Measurements from ENCODE around the gene KCNJ6.
"Not testable (repeated sequence)": the region's sequence is repeated elsewhere in the genome, so short reads cannot be mapped to it uniquely, and the experiment has no call there.

The KCNJ6 gene

DNA sequence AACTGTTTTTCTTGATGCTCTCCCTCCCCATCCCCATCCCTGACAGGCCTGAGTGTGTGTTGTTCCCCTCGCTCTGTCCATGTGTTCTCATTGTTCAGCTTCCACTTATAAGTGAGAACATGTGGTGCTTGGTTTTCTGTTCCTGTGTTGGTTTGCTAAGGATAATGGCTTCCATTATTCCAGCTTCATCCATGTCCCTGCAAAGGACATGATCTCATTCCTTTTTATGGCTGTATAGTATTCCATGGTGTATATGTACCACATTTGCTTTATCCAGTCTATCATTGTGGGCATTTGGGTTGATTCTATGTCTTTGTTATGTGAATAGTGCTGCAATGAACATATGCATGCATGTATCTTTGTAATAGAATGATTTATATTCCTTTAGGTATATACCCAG lies 254.0 kb downstream of the KCNJ6 start:
- peaks cover 18% of the 10 kb centered on the region for H3K27me3 Mint-ChIP-seq
- H3K27ac Mint-ChIP-seq, DNase-seq, H3K4me3 Mint-ChIP-seq, H3K9me3 Mint-ChIP-seq, H3K4me1 Mint-ChIP-seq, ATAC-seq: not testable (repeated sequence)

DNA sequence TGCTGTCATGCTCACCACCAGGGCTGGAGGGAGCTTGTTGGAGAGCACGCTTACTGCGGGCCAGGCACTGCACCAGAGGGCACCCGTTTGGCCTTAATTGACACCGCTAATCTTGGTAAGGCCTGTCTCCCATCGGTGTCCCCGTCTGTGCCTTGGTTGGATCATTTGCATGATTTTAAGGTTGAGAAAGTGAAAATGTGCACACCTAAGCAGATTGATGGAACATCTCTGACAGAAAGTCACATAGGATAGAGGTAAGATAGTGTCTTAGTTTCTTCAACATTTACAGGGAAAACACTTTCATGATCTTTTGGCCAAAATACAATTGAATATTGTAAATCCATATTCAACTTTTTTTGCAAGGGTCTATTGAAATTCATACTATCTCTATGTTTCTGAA lies 255.5 kb downstream of the KCNJ6 start:
- H3K4me1 Mint-ChIP-seq: peaks cover 5% of the 10 kb centered on the region
- H3K9me3 Mint-ChIP-seq: no peaks in the 10 kb centered on the region
- H3K27ac Mint-ChIP-seq: no peak overlapping the region
- peaks cover 23% of the 10 kb centered on the region for H3K27me3 Mint-ChIP-seq
- DNase-seq: no peak
- no peak for ATAC-seq
- no peak overlapping the region for H3K4me3 Mint-ChIP-seq

DNA sequence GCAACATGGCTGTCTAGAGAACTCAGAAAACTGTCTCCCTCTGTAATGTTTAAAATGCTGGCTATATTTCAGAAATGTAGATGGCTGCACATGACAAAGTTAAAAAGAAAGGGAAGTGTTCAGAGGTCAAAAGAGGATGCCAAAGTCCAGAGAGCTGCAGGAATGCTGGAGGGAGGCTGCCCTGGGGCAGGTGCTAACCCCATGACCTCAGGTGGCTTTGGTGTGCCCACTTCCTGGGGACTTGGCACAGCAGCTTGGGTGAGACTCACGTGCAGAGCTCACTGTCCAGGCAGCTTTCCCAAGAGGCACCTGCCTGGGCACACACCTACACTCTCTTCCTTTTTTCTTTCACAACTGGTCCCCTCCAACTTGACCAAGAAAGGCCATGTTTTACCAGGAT lies 256.4 kb downstream of the KCNJ6 start:
- no peak overlapping the region for H3K4me3 Mint-ChIP-seq
- H3K9me3 Mint-ChIP-seq: no peaks in the 10 kb centered on the region
- DNase-seq (no peak), ATAC-seq (no peak)
- peaks cover 23% of the 10 kb centered on the region for H3K27me3 Mint-ChIP-seq
- H3K4me1 Mint-ChIP-seq: peaks cover 5% of the 10 kb centered on the region
- no peak overlapping the region for H3K27ac Mint-ChIP-seq

DNA sequence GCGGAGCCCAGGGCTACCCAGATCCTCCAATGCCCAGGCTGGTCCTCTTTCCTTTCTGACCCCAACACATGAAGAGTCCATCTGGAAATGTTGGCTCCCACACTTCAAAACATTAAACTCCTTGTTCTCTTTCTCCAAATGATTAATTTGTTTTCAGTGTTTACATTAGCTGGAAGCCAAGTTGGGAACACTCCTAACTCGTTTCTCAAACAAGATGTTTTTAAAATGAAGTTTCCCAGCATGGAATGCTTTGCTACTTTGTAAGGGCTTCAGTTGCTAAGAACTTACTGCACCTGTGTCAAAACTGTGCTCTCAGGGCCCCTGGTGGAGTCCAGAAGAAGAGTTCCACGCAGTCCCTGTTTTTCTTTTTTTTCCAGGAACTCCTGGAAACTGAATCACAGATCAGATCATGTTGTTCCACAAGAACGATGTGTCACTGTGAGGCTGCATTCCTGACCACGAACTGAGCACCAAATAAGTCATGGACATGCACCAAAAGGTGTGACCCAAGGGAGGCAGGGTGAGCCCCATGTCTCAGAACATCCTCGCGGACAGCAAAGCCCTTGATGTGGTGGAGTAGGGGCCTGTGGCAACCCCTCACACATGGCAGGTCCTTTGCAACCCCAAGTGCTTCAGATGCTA lies 257.3 kb downstream of the KCNJ6 start:
- H3K9me3 Mint-ChIP-seq: no peaks in the 10 kb centered on the region
- no peak overlapping the region for H3K4me3 Mint-ChIP-seq
- H3K4me1 Mint-ChIP-seq: peaks cover 5% of the 10 kb centered on the region
- DNase-seq (no peak), ATAC-seq (no peak)
- peaks cover 23% of the 10 kb centered on the region for H3K27me3 Mint-ChIP-seq
- H3K27ac Mint-ChIP-seq: no peak overlapping the region

DNA sequence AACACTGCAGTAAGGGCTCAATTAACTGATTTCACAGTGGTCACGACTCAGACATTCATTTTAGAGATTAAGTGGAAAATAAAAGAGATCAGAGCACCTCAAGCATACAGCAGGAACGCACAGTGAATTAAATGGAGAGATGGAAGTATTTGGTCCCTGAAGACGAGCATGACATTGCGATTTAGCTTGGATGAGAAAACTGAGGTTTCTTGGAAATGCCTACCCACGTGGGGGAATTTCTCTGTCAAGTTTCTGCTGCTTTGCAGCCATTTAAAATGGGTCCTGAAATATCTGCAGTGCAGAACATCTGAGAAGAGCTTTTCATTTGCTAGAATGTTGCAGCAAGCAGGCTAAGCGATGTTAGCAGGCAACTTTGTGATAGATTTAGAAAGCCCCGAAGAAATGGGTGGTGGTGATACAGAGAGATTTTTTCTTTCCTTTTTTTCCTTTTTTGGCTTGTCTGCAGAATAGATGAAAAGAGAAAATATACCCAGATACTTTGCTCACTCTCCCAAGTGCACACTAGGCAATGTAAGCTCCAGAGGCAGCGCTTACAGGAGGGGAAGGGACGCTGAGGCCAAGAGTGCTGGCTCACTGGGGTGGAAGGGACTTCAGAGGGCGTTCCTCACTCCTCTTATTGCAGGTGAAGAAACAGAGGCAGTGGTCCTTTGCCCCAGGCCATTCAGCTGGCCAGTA lies 258.0 kb downstream of the KCNJ6 start:
- H3K27ac Mint-ChIP-seq: no peak overlapping the region
- H3K4me1 Mint-ChIP-seq: peaks cover 5% of the 10 kb centered on the region
- DNase-seq: no peak
- peaks cover 23% of the 10 kb centered on the region for H3K27me3 Mint-ChIP-seq
- H3K9me3 Mint-ChIP-seq: no peaks in the 10 kb centered on the region
- no peak for ATAC-seq
- H3K4me3 Mint-ChIP-seq: no peak overlapping the region

DNA sequence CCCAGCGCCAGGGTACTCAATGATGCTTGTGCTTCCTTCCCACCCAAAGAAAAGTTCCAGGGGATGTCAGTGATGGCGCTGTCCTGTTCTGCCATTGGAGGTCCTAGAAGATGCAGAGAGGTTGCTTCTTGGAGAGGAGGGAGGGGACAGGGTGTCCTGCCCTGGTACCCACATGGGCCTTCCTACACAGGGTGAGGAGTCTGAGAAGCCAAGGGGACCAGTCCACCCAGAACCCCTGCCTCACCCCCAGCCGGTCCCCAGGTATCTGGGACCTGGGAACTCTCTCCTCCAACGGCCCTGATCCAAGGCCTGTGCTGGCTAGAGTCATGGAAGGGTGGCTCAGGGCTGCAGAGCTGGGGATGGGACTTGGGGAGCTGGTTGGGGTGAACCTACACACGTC lies 259.4 kb downstream of the KCNJ6 start:
- no peak for DNase-seq
- H3K9me3 Mint-ChIP-seq: no peaks in the 10 kb centered on the region
- peaks cover 5% of the 10 kb centered on the region for H3K4me1 Mint-ChIP-seq
- no peak overlapping the region for H3K4me3 Mint-ChIP-seq
- peak overlapping the region; percentile 15 to 39 for H3K27ac Mint-ChIP-seq
- H3K27me3 Mint-ChIP-seq: peaks cover 23% of the 10 kb centered on the region
- no peak for ATAC-seq

DNA sequence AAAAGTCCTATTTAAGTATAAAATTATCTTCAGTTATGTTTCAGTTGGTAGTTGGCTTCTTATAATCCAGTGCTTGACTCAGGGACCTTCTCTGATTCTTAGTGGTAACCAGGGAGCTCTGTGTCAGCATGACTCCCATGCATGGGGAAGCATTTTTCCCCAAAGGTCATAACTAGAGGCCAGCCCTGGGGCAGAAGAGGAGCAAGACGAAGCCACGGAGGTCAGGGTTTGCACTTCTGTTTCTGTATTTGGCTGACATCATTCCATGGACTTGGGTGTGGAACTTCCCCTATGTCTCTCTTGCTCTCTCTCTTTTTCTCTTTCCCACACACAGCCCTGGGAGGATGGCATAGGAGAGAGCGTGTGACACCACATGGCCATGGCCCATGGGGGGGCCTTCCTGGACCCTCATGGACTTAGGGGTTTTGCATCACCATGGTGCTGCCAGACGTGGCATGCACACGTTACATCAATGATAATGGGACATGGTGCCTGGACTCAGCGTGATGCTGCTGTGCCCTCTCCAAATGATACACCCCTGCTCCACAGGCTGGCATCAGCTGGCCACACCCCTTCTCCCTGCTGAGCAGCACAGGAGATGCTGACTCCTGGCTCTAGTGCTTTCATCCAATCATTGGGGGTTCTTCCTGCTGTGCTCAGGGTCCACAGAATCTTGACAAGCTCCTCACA lies 260.5 kb downstream of the KCNJ6 start:
- ATAC-seq (no peak), DNase-seq (no peak)
- no peak overlapping the region for H3K4me3 Mint-ChIP-seq
- H3K27ac Mint-ChIP-seq: no peak overlapping the region
- H3K4me1 Mint-ChIP-seq: peaks cover 5% of the 10 kb centered on the region
- peaks cover 22% of the 10 kb centered on the region for H3K27me3 Mint-ChIP-seq
- no peaks in the 10 kb centered on the region for H3K9me3 Mint-ChIP-seq

GRCh38 chr21:37654596-37654995 lies 261.7 kb downstream of the KCNJ6 start:
- Mint-ChIP-seq H3K27ac (no peak overlapping the region), H3K9me3 (no peaks in the 10 kb centered on the region), H3K4me3 (no peak overlapping the region), H3K4me1 (peaks cover 5% of the 10 kb centered on the region), H3K27me3 (peaks cover 15% of the 10 kb centered on the region)
- DNase-seq (no peak), ATAC-seq (no peak)

DNA sequence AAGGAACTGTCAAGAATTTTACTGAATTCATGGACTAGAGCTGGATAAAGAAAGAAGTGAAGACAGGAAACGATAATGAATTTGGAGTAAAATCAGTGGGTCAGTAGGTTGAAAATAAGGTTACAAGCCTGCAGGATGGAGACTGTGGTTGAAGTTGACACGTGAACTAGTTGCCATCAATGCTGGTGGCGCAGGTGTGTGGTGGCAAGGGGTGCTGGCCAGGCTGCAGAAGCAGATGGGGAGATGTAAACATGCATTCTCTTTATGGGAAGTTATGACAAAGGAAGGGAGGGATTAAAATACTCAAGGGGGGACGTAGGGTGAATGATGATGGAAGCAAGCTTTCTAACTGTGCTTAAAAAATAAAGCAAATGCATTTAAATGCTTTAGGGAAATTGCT lies 263.1 kb downstream of the KCNJ6 start:
- Mint-ChIP-seq H3K27ac (no peak overlapping the region), H3K9me3 (no peaks in the 10 kb centered on the region), H3K4me1 (no peaks in the 10 kb centered on the region), H3K27me3 (peaks cover 9% of the 10 kb centered on the region), H3K4me3 (no peak overlapping the region)
- ATAC-seq (no peak), DNase-seq (no peak)

DNA sequence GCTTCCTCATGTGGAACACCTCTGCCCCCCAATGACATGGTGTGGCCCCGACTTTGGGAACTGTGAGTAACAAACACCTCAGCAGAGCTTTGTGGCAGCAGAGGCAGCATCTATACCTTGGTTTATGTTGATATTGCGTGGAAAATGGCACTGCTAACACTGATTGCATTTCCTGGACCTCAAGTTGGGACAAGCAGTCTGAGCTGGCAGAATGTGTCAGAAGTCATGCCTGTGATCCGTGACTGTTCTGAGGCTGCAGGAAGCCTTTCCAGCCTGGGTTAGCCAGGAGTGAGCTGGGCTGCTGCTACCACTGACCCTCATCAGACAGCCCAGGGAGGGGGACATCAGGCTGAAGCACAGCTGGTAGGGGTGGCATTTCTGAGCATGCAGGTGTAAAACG lies 268.5 kb downstream of the KCNJ6 start:
- Mint-ChIP-seq H3K27me3 (peaks cover 22% of the 10 kb centered on the region), H3K4me3 (no peak overlapping the region), H3K27ac (no peak overlapping the region), H3K9me3 (no peaks in the 10 kb centered on the region), H3K4me1 (no peaks in the 10 kb centered on the region)
- no peak for ATAC-seq
- DNase-seq: no peak

DNA sequence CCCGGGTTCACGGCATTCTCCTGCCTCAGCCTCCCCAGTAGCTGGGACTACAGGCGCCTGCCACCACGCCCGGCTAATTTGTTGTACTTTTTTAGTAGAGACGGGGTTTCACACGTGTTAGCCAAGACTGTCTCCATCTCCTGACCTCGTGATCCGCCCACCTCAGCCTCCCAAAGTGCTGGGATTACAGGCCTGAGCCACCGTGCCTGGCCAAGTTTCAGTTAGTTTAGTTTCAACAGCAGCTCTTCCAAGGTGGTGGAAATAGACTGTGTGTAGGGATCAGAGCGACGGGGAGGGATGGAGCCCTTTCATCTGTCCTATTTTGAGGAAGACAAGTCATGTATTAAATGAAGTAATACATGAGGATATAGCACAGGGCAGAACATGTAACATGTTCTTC lies 269.5 kb downstream of the KCNJ6 start:
- not testable (repeated sequence) for DNase-seq, H3K9me3 Mint-ChIP-seq, H3K4me3 Mint-ChIP-seq, ATAC-seq, H3K4me1 Mint-ChIP-seq, H3K27ac Mint-ChIP-seq
- H3K27me3 Mint-ChIP-seq: peaks cover 27% of the 10 kb centered on the region

- DNase-seq (no peak), ATAC-seq (no peak)
- H3K27ac Mint-ChIP-seq: no peak overlapping the region
- no peaks in the 10 kb centered on the region for H3K4me1 Mint-ChIP-seq
- no peaks in the 10 kb centered on the region for H3K9me3 Mint-ChIP-seq
- H3K4me3 Mint-ChIP-seq: no peak overlapping the region
- H3K27me3 Mint-ChIP-seq: peaks cover 35% of the 10 kb centered on the region
These were observed 270.4 kb downstream of the KCNJ6 start for GRCh38 chr21:37645848-37646247.

- peaks cover 41% of the 10 kb centered on the region for H3K27me3 Mint-ChIP-seq
- H3K4me3 Mint-ChIP-seq: no peak overlapping the region
- no peak for ATAC-seq
- H3K9me3 Mint-ChIP-seq: peaks cover 0 to 5% of the 10 kb centered on the region in 2 donors
- no peak for DNase-seq
- no peak overlapping the region for H3K27ac Mint-ChIP-seq
- peaks cover 4% of the 10 kb centered on the region for H3K4me1 Mint-ChIP-seq
These were observed 271.6 kb downstream of the KCNJ6 start for GRCh38 chr21:37644636-37645035.

- H3K27me3 Mint-ChIP-seq: peaks cover 47% of the 10 kb centered on the region
- not testable (repeated sequence) for H3K9me3 Mint-ChIP-seq, H3K27ac Mint-ChIP-seq, ATAC-seq, DNase-seq, H3K4me3 Mint-ChIP-seq, H3K4me1 Mint-ChIP-seq
These were observed 272.4 kb downstream of the KCNJ6 start for GRCh38 chr21:37643862-37644261.

GRCh38 chr21:37642493-37642892 lies 273.8 kb downstream of the KCNJ6 start:
- peak; percentile 83 for ATAC-seq
- Mint-ChIP-seq H3K27me3 (peaks cover 46% of the 10 kb centered on the region), H3K4me3 (no peak overlapping the region)

GRCh38 chr21:37639756-37640155 lies 276.5 kb downstream of the KCNJ6 start:
- ATAC-seq (no peak), DNase-seq (no peak)
- no peak overlapping the region for H3K4me3 Mint-ChIP-seq
- peaks cover 47% of the 10 kb centered on the region for H3K27me3 Mint-ChIP-seq
- H3K4me1 Mint-ChIP-seq: peaks cover 6% of the 10 kb centered on the region
- H3K27ac Mint-ChIP-seq: no peak overlapping the region
- H3K9me3 Mint-ChIP-seq: peaks cover 0 to 11% of the 10 kb centered on the region in 2 donors

More at GRCh38 chr21:37642493-37642892, 273.8 kb downstream of the KCNJ6 start:
- DNase-seq: peak; percentile 24 to 45
- Mint-ChIP-seq H3K9me3 (peaks cover 0 to 11% of the 10 kb centered on the region in 2 donors), H3K27ac (no peak overlapping the region), H3K4me1 (peaks cover 6% of the 10 kb centered on the region)

All from stimulated activated naive CD8-positive, alpha-beta T cell treated with anti-CD3 and anti-CD28 coated beads, Interleukin-15, amount 100 ng/mL, for 72 hours (primary cell).